Smooth muscle cell (in vitro differentiated cells): ENCODE measurements around the gene RGP1. TPM values are rescaled to one million over a fixed set of nuclear protein-coding genes. Genes with fewer than 3 reads are reported as not detected.

Experiments
- DNase-seq: peaks from one replicate; lab custom pipeline; 2025; ENCODE audit not compliant: unreplicated experiment; lab: John Stamatoyannopoulos, UW
- H2AFZ ChIP-seq: fragments of 200-600 bp; sonication (generic); 2 replicates; pipeline ENCODE4 v1.6.0; 2016; ENCODE audit warnings: antibody characterized with exemption, low read depth, mild to moderate bottlenecking
- H3F3A ChIP-seq: fragments of 200-600 bp; sonication (generic); 2 replicates; pipeline ENCODE4 v1.6.0; 2017; ENCODE audit warnings: antibody characterized with exemption, low read depth
- H3K27ac ChIP-seq: fragments of 200-600 bp; sonication (generic); 2 replicates; pipeline ENCODE4 v1.5.1; 2016; ENCODE audit warnings: low read depth, mild to moderate bottlenecking
- H3K27me3 ChIP-seq: fragments of 200-600 bp; sonication (generic); 2 replicates; pipeline ENCODE4 v1.6.1; 2016; ENCODE audit warnings: low read depth, mild to moderate bottlenecking
- H3K36me3 ChIP-seq: fragments of 200-600 bp; sonication (generic); 2 replicates; pipeline ENCODE4 v1.5.1; 2016; ENCODE audit warnings: low read depth
- H3K4me1 ChIP-seq: fragments of 200-600 bp; sonication (generic); 2 replicates; pipeline ENCODE4 v1.5.1; 2016; ENCODE audit warnings: low read depth
- H3K4me2 ChIP-seq: fragments of 200-600 bp; sonication (generic); 2 replicates; pipeline ENCODE4 v1.6.0; 2016; ENCODE audit warnings: mild to moderate bottlenecking
- H3K4me3 ChIP-seq: fragments of 200-600 bp; sonication (generic); 2 replicates; pipeline ENCODE4 v1.5.1; 2016; ENCODE audit warnings: mild to moderate bottlenecking
- H3K79me2 ChIP-seq: fragments of 200-600 bp; sonication (generic); 2 replicates; pipeline ENCODE4 v1.6.0; 2016; ENCODE audit warnings: low read depth, mild to moderate bottlenecking
- H3K9ac ChIP-seq: fragments of 200-600 bp; sonication (generic); 2 replicates; pipeline ENCODE4 v1.6.0; 2016; ENCODE audit warnings: low read depth
- H3K9me3 ChIP-seq: fragments of 200-600 bp; sonication (generic); replicated peaks from 2 replicates; pipeline ENCODE4 v1.5.1; 2016; ENCODE audit warnings: low read depth
- H4K20me1 ChIP-seq: fragments of 200-600 bp; sonication (generic); 2 replicates; pipeline ENCODE4 v1.6.0; 2016; ENCODE audit warnings: low read depth
- WGBS: methylation state at CpG from one replicate; pipeline ENCODE4 v1.1.7; 2016; ENCODE audit warnings: low lambda C conversion rate; 5-methylcytosine and 5-hydroxymethylcytosine counted together
- polyA plus RNA-seq: library from polyadenylated mRNA; unstranded; fragments of >200 nt; fragmentation: Nextera tagmentation; extraction: Ambion mirVana; gene quantifications from 2 replicates; pipeline ENCODE4 v1.2.1, GENCODE V29; 2016
- total RNA-seq: library from RNA; depleted of rRNA; stranded (reverse); fragments of >200 nt; gene quantifications from 2 replicates; pipeline ENCODE4 v1.2.3, GENCODE V29; 2014
- TF ChIP-seq, protein P1 (sequence below): fragments of 200-600 bp; sonication (generic); IDR thresholded peaks from 2 replicates; pipeline ENCODE4 v1.5.1; 2017; ENCODE audit warnings: borderline replicate concordance, mild to moderate bottlenecking, antibody characterized with exemption; ENCODE audit not compliant: insufficient read depth, poor library complexity, severe bottlenecking

RGP1 gene
- total and polyA plus RNA-seq, 2 experiments from 2014 or later, result 12.8 to 15.3 TPM

DNA sequence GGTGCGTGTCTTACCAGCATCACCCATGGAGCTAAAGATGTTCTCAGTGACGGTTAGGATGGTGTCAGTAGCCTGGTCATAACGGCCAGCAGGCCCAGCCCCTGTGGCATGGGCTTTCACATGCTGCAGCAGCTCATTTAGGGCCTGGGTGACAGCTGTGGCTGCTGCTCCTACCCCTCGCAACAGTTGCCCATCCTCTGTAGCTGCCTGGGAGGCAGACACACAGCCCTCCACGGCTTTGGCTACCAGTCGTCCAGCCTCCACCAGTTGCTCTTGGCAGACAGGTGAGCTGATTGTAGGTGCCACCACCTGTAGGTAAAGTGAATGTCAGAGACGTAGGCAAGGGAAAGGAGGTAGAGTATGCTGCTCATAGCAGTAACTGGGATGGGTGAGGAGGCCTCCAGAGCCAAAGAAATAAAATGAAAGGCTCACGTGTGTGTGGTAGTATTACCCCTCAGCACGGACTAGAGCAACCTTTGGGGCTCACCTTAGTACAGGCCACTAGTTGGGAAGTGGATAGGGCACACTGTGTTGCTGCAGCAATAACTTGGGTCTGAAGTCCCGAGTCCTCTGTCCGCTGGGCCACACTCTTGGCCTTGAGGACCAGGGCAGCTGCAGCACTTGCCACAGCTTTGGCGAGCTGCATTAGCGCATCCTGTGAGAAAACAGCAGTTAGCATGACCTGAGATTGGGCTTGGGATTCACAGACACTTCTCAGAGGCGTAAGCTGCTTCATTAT is 31.8 kb upstream of the RGP1 start:
- no peaks in the 10 kb centered on the region for H3K27me3 ChIP-seq
- 97% methylated on average over 14 of the region's 14 CpGs for WGBS
- H3K4me3 ChIP-seq, result no peak overlapping the region
- H3K36me3 ChIP-seq, result peaks cover 25% of the 10 kb centered on the region
- no peaks in the 10 kb centered on the region for H3K9me3 ChIP-seq
- H3F3A ChIP-seq, result peaks cover 3% of the 10 kb centered on the region
- peaks cover 10% of the 10 kb centered on the region for H3K79me2 ChIP-seq
- no peaks in the 10 kb centered on the region for H3K4me1 ChIP-seq
- TF ChIP-seq, protein P1, sequence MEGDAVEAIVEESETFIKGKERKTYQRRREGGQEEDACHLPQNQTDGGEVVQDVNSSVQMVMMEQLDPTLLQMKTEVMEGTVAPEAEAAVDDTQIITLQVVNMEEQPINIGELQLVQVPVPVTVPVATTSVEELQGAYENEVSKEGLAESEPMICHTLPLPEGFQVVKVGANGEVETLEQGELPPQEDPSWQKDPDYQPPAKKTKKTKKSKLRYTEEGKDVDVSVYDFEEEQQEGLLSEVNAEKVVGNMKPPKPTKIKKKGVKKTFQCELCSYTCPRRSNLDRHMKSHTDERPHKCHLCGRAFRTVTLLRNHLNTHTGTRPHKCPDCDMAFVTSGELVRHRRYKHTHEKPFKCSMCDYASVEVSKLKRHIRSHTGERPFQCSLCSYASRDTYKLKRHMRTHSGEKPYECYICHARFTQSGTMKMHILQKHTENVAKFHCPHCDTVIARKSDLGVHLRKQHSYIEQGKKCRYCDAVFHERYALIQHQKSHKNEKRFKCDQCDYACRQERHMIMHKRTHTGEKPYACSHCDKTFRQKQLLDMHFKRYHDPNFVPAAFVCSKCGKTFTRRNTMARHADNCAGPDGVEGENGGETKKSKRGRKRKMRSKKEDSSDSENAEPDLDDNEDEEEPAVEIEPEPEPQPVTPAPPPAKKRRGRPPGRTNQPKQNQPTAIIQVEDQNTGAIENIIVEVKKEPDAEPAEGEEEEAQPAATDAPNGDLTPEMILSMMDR, result no peak
- no peak for DNase-seq
- H3K9ac ChIP-seq, result no peak overlapping the region
- no peak overlapping the region for H3K27ac ChIP-seq
- no peak overlapping the region for H3K4me2 ChIP-seq
- no peak overlapping the region for H2AFZ ChIP-seq
- H4K20me1 ChIP-seq, result peaks cover 21% of the 10 kb centered on the region

DNA sequence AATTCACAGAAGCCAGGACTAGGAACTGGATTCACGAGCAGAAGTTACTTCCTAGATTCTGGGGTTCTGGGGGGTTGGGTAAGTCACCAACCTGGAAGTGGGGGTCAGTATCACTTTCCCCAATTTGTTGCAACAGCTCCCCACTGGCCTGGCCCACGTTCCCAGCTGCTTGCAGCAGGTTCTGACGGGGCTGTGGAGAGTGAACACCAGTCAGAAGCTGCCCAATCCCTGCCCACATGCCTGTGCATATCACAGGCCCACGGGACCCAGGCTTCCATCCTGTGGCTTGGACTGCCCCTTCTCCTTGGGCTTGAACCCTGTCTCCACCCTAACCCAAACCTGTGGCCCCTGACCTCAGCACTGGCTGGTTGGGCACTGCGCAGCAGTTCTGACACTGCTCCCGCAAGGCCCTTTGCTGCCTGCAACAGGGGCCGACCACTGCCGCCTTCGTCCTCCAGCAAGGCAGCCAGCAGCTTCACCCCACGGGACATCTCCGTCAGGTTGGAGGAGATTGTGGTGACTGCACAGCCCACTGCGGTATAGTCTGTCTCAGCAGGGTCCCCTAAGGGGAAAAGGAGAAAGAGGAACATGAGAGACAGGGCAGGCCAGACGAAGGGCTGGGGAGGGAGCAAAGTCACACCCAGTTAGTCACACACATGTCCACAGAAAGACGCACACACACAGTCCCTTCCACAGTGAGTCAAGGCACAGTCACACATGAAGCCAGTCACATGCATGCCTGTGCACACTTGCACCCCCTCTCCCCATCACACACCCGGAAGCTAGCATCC is 30.2 kb upstream of the RGP1 start:
- no peak overlapping the region for H2AFZ ChIP-seq
- no peaks in the 10 kb centered on the region for H3K9me3 ChIP-seq
- no peak overlapping the region for H3K27ac ChIP-seq
- 96% methylated on average over 15 of the region's 15 CpGs for WGBS
- H3K27me3 ChIP-seq, result no peaks in the 10 kb centered on the region
- H3K4me3 ChIP-seq, result no peak overlapping the region
- no peak overlapping the region for H3K9ac ChIP-seq
- TF ChIP-seq, protein P1, result no peak
- H3K79me2 ChIP-seq, result peaks cover 15% of the 10 kb centered on the region
- peaks cover 17% of the 10 kb centered on the region for H4K20me1 ChIP-seq
- no peaks in the 10 kb centered on the region for H3K4me1 ChIP-seq
- H3K36me3 ChIP-seq, result peaks cover 25% of the 10 kb centered on the region
- H3F3A ChIP-seq, result no peaks in the 10 kb centered on the region
- DNase-seq, result no peak
- no peak overlapping the region for H3K4me2 ChIP-seq

DNA sequence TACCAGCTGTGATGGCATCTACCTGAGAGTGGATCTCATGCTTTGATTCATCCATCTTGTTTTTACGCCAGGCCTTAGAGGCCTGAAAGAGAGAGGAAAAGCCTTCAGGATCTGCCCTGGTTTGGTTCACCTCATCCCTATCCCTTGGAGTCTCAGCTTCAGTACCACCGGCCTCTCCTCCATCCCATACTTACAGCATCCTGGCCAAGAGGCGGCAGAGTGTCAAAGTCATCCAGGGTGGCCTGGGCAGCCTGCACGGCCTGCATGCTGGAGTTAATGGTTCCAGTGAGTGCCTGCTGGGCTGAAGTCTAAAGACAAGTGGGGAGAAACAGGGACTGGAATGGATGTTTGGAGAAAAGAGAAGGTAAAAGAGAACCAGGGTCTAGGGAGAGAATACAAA is 29.5 kb upstream of the RGP1 start:
- H3K4me2 ChIP-seq, result no peak overlapping the region
- H3K9ac ChIP-seq, result no peak overlapping the region
- H3K36me3 ChIP-seq, result peaks cover 25% of the 10 kb centered on the region
- no peak overlapping the region for H3K27ac ChIP-seq
- 94% methylated on average over 4 of the region's 4 CpGs for WGBS
- peaks cover 13% of the 10 kb centered on the region for H4K20me1 ChIP-seq
- H3K4me1 ChIP-seq, result no peaks in the 10 kb centered on the region
- no peak overlapping the region for H3K4me3 ChIP-seq
- no peaks in the 10 kb centered on the region for H3K27me3 ChIP-seq
- H2AFZ ChIP-seq, result no peak overlapping the region
- peaks cover 17% of the 10 kb centered on the region for H3K79me2 ChIP-seq
- no peak for DNase-seq
- H3F3A ChIP-seq, result no peaks in the 10 kb centered on the region
- H3K9me3 ChIP-seq, result no peaks in the 10 kb centered on the region
- TF ChIP-seq, protein P1, result no peak
